Hepatocyte (in vitro differentiated cells): ENCODE measurements around the gene TULP4. TPM values are rescaled to one million over a fixed set of nuclear protein-coding genes. Genes with fewer than 3 reads are reported as not detected.
A peak's percentile ranks its signal among the peaks of the same experiment; 100 is the strongest.
"Not testable (repeated sequence)": the region's sequence is repeated elsewhere in the genome, so short reads cannot be mapped to it uniquely, and the experiment has no call there.

ENCODE experiments used
- DNase-seq: peaks from one replicate; pipeline ENCODE4 v3.0.0-alpha.2; 2016; ENCODE audit warnings: low spot score
- H2AFZ ChIP-seq: fragments of 200-600 bp; sonication (generic); 2 replicates; pipeline ENCODE4 v1.6.0; 2016; ENCODE audit warnings: antibody characterized with exemption, mild to moderate bottlenecking
- H3K27ac ChIP-seq: fragments of 200-600 bp; sonication (generic); 2 replicates; pipeline ENCODE4 v1.5.1; 2016; ENCODE audit warnings: mild to moderate bottlenecking
- H3K27me3 ChIP-seq: fragments of 200-600 bp; sonication (generic); 2 replicates; pipeline ENCODE4 v1.6.1; 2016
- H3K36me3 ChIP-seq: fragments of 200-600 bp; sonication (generic); replicated peaks from 2 replicates; pipeline ENCODE4 v1.5.1; 2016; ENCODE audit warnings: low read depth; ENCODE audit not compliant: insufficient read depth
- H3K4me1 ChIP-seq: fragments of 200-600 bp; sonication (generic); 2 replicates; pipeline ENCODE4 v1.5.1; 2016; ENCODE audit warnings: mild to moderate bottlenecking, moderate library complexity; ENCODE audit not compliant: insufficient read depth
- H3K4me2 ChIP-seq: fragments of 200-600 bp; sonication (generic); 2 replicates; pipeline ENCODE4 v1.6.0; 2016
- H3K4me3 ChIP-seq: fragments of 200-600 bp; sonication (generic); 2 replicates; pipeline ENCODE4 v1.5.1; 2016; ENCODE audit warnings: mild to moderate bottlenecking
- H3K79me2 ChIP-seq: fragments of 200-600 bp; sonication (generic); 2 replicates; pipeline ENCODE4 v1.6.0; 2017; ENCODE audit warnings: mild to moderate bottlenecking
- H3K9me2 ChIP-seq: fragments of 200-600 bp; sonication (generic); replicated peaks from 2 replicates; pipeline ENCODE4 v1.6.0; 2017; ENCODE audit warnings: mild to moderate bottlenecking; ENCODE audit not compliant: insufficient read depth
- H3K9me3 ChIP-seq: fragments of 200-600 bp; sonication (generic); 2 replicates; pipeline ENCODE4 v1.5.1; 2016; ENCODE audit warnings: low read depth, mild to moderate bottlenecking
- H4K20me1 ChIP-seq: fragments of 200-600 bp; sonication (generic); 2 replicates; pipeline ENCODE4 v1.6.0; 2016; ENCODE audit warnings: mild to moderate bottlenecking; ENCODE audit not compliant: insufficient read depth, poor library complexity, severe bottlenecking
- CTCF ChIP-seq: fragments of 200-600 bp; sonication (generic); IDR thresholded peaks from 2 replicates; pipeline ENCODE4 v1.5.1; 2016; ENCODE audit warnings: antibody characterized with exemption, mild to moderate bottlenecking; ENCODE audit not compliant: poor library complexity
- EZH2 ChIP-seq: fragments of 200-600 bp; sonication (generic); IDR thresholded peaks from 2 replicates; pipeline ENCODE4 v1.6.1; 2016; ENCODE audit warnings: antibody characterized with exemption, mild to moderate bottlenecking, borderline replicate concordance
- EZH2phosphoT487 ChIP-seq: fragments of 200-600 bp; sonication (generic); IDR thresholded peaks from one replicate; pipeline ENCODE4 v1.6.1; 2018; ENCODE audit warnings: antibody characterized with exemption, mild to moderate bottlenecking, low read depth, moderate library complexity; ENCODE audit not compliant: unreplicated experiment, severe bottlenecking
- WGBS: methylation state at CpG from one replicate; pipeline ENCODE4 v1.1.6; 2016; ENCODE audit warnings: low lambda C conversion rate; ENCODE audit errors: missing lambda C conversion rate; 5-methylcytosine and 5-hydroxymethylcytosine counted together
- polyA plus RNA-seq: library from polyadenylated mRNA; unstranded; fragments of >200 nt; fragmentation: Nextera tagmentation; extraction: Ambion mirVana; gene quantifications from 2 replicates; pipeline ENCODE4 v1.2.1, GENCODE V29; 2016
- total RNA-seq: library from RNA; depleted of rRNA; stranded (reverse); fragments of >200 nt; gene quantifications from 2 replicates; pipeline ENCODE4 v1.2.3, GENCODE V29; 2014

Gene TULP4
- total and polyA plus RNA-seq, 2 experiments from 2014 or later = 30.1 to 129 TPM

GRCh38 chr6:158552796-158553138 is 240.5 kb downstream of the TULP4 start:
- 89% methylated on average over 5 of the region's 5 CpGs for WGBS

GRCh38 chr6:158554611-158555361 is 242.5 kb downstream of the TULP4 start:
- Histone ChIP-seq H2AFZ (no peak overlapping the region), H3K27me3 (no peaks in the 10 kb centered on the region), H3K27ac (peak overlapping the region; percentile 50), H3K79me2 (no peaks in the 10 kb centered on the region), H3K36me3 (no peaks in the 10 kb centered on the region), H3K9me3 (no peaks in the 10 kb centered on the region), H3K9me2 (no peaks in the 10 kb centered on the region), H3K4me2 (peak overlapping the region; percentile 30), H3K4me1 (no peaks in the 10 kb centered on the region), H3K4me3 (no peak overlapping the region), H4K20me1 (no peaks in the 10 kb centered on the region)
- TF ChIP-seq EZH2phosphoT487 (no peak), CTCF (no peak), EZH2 (no peak)
- 57% methylated on average over 4 of the region's 4 CpGs for WGBS
- DNase-seq = no peak

More at GRCh38 chr6:158552796-158553138, 240.5 kb downstream of the TULP4 start:
- no peak overlapping the region for H3K4me3 ChIP-seq
- no peaks in the 10 kb centered on the region for H3K27me3 ChIP-seq
- H2AFZ ChIP-seq = no peak overlapping the region
- no peak for TF ChIP-seq EZH2
- no peak for TF ChIP-seq CTCF
- no peak for TF ChIP-seq EZH2phosphoT487
- no peaks in the 10 kb centered on the region for H3K9me3 ChIP-seq
- H3K9me2 ChIP-seq = no peaks in the 10 kb centered on the region
- H4K20me1 ChIP-seq = no peaks in the 10 kb centered on the region
- no peak overlapping the region for H3K4me2 ChIP-seq
- no peaks in the 10 kb centered on the region for H3K79me2 ChIP-seq
- no peak overlapping the region for H3K27ac ChIP-seq
- no peak for DNase-seq
- H3K4me1 ChIP-seq = no peaks in the 10 kb centered on the region
- no peaks in the 10 kb centered on the region for H3K36me3 ChIP-seq

- Histone ChIP-seq H3K9me2 (no peaks in the 10 kb centered on the region), H3K36me3 (no peaks in the 10 kb centered on the region), H3K27me3 (no peaks in the 10 kb centered on the region), H3K27ac (peak overlapping the region; percentile 50), H2AFZ (no peak overlapping the region), H3K79me2 (peaks cover 9% of the 10 kb centered on the region), H3K4me3 (no peak overlapping the region), H3K4me2 (peak overlapping the region; percentile 30), H3K4me1 (peaks cover 5% of the 10 kb centered on the region), H4K20me1 (peaks cover 2% of the 10 kb centered on the region), H3K9me3 (no peaks in the 10 kb centered on the region)
- no peak for DNase-seq
- TF ChIP-seq EZH2 (no peak), EZH2phosphoT487 (no peak), CTCF (no peak)
- 77% methylated on average over 7 of the region's 7 CpGs for WGBS
These were observed 243.8 kb downstream of the TULP4 start for GRCh38 chr6:158556113-158556512.

- not testable (repeated sequence) for H3K36me3 ChIP-seq, H3K4me3 ChIP-seq, H3K9me2 ChIP-seq, H4K20me1 ChIP-seq, H3K9me3 ChIP-seq, H3K4me2 ChIP-seq, H3K27me3 ChIP-seq, DNase-seq, H2AFZ ChIP-seq, H3K27ac ChIP-seq
- Histone ChIP-seq H3K4me1 (peaks cover 13% of the 10 kb centered on the region), H3K79me2 (peaks cover 19% of the 10 kb centered on the region)
- WGBS = 96% methylated on average over 3 of the region's 3 CpGs
These were observed 244.8 kb downstream of the TULP4 start for GRCh38 chr6:158557110-158557509.
